ENCODE measurements around the gene STKLD1.
"Not testable (repeated sequence)": the region's sequence is repeated elsewhere in the genome, so short reads cannot be mapped to it uniquely, and the experiment has no call there.

The STKLD1 gene

DNA sequence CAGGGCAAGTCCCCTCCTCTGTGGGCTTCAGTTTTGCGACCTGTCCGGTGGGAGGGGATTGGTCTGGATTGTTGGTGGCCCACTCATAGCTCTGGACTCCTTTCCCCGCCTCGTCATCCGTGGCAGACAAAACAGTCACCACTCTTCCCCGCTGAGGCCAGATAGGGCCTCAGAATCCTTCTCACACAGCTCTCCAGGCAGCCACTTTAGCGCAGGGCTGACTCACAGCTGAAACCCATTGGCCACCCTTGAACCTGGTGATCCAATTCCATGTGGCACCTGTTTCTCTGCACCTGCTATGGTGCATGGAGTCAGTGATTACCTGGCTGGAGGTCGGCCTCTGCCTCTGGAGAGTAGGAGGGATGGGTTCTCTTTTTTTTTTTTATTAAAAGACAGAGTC is 67.8 kb downstream of the STKLD1 start:
- no peak for DNase-seq (ENCODE audit: low read depth)

GRCh38 chr9:133445293-133445969 is 69.3 kb downstream of the STKLD1 start:
- no peak for DNase-seq (ENCODE audit: low read depth)

GRCh38 chr9:133448487-133448972 is 72.4 kb downstream of the STKLD1 start:
- DNase-seq (ENCODE audit: low read depth): no peak

DNA sequence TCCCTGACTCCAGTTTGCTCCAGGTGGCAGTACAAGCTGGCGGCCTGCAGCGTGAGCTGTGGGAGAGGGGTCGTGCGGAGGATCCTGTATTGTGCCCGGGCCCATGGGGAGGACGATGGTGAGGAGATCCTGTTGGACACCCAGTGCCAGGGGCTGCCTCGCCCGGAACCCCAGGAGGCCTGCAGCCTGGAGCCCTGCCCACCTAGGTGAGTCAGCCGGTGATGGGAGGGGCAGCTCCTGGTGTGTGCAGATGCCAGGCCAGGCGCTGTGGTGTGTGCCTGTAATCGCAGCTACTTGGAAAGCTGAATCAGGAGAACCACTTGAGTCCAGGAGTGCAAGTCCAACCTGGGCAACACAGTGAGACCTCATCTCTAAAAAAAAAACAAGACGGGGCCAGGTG is 73.6 kb downstream of the STKLD1 start:
- no peak for DNase-seq (ENCODE audit: low read depth)

- not testable (repeated sequence) for DNase-seq (ENCODE audit: low read depth)
Measured at GRCh38 chr9:133451865-133452264, 75.7 kb downstream of the STKLD1 start.

GRCh38 chr9:133452562-133452961 is 76.4 kb downstream of the STKLD1 start:
- no peak for DNase-seq (ENCODE audit: low read depth)

DNA sequence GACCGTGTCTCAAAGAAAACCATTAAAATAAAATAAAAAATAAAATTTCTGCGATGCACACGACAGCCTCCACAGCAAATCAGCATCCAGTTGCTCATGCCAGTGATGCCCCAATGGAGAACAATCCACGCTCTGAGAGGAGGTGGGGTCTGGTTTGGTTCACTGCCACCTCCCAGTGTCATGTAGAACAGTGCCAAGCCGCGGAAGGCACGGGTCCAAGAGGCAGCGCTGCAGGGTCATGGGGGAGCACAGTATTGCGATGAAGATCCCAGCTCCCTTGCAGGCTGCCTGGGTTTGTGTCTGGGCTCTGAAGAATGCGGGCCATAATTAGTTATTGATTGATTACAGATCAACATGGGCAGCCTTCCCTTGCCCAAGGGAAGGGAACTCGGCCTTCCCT is 77.5 kb downstream of the STKLD1 start:
- no peak for DNase-seq (ENCODE audit: low read depth)

DNA sequence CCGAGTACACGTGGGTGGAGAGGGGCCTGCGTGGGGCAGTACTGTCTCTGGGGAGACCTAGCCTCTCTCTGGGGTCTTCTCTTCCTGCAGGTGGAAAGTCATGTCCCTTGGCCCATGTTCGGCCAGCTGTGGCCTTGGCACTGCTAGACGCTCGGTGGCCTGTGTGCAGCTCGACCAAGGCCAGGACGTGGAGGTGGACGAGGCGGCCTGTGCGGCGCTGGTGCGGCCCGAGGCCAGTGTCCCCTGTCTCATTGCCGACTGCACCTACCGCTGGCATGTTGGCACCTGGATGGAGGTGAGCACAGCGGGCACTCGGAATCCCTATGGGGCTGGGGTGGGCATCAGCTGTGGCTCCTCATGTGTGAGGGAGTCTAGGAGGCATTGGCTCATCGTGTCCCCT is 78.2 kb downstream of the STKLD1 start:
- no peak for DNase-seq (ENCODE audit: low read depth)

DNA sequence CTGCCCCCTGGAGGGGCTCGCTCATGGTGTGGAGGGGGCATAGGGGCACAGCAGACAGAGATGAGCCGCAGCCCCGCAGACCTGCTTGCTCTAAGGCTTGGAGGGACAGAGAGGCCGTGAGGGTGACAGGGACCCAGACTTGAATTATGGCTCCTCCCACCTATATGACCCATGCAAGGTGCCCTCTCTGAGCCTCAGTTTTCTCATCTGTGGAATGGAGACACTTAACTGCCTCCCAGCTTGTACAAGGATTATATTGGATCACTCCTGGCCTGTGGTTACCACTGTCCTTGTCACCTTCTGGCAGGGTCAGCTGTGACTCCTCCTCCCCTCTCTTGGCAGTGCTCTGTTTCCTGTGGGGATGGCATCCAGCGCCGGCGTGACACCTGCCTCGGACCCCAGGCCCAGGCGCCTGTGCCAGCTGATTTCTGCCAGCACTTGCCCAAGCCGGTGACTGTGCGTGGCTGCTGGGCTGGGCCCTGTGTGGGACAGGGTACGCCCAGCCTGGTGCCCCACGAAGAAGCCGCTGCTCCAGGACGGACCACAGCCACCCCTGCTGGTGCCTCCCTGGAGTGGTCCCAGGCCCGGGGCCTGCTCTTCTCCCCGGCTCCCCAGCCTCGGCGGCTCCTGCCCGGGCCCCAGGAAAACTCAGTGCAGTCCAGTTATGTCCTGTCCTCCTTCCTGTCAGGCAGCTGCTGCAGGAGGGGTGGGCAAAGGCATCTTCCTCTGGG is 78.9 kb downstream of the STKLD1 start:
- no peak for DNase-seq (ENCODE audit: low read depth)
